Gastrocnemius medialis (tissue), 4 donors: ENCODE data around the gene STARD7.

ENCODE experiments used
- CTCF ChIP-seq, 5 experiments: fragments of 450-650 bp in 3 of 5; fragments of 200-600 bp in 2 of 5; sonication (generic) in 2 of 5; IDR thresholded peaks in 4 of 5; conservative IDR thresholded peaks in 1 of 5; 1 replicate in 4 of 5; 2 replicates in 1 of 5; pipeline ENCODE4 v1.5.1; 2016 to 2019; ENCODE audit warnings: antibody characterized with exemption in 5 of 5, mild to moderate bottlenecking in 3 of 5, moderate library complexity in 3 of 5
- POLR2A ChIP-seq, 2 donors: fragments of 450-650 bp; IDR thresholded peaks; one replicate each; pipeline ENCODE4 v1.6.1; 2017; ENCODE audit warnings: antibody characterized with exemption in 2 of 2, mild to moderate bottlenecking in 2 of 2, moderate library complexity in 2 of 2

DNA sequence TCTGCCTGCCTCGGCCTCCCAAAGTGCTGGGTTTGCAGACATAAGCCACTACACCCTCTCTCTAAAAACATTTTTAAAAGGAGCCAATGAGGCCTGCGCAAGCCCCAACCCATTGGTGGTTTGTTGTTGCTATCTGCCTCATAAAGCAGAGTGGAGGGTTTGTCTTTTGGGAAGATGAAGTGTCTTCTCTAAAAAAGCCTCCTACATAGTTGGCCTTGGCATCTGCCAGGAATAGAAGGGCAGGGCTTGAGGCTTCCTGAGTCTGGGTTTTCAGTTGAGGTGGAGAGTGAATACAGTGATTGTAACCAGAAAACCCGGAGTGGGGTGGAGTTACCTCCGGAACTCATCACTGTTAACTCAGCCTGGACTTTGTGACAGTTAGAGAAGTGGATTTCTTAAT lies 5.9 kb upstream of the STARD7 start:
- no peak for TF ChIP-seq POLR2A (IDR thresholded peaks at IDR 0.05)
- TF ChIP-seq CTCF (IDR thresholded peaks at IDR 0.05 in 4 of 5, conservative IDR thresholded peaks at IDR 0.05 in 1 of 5) = no peak
